Activated CD4-positive, alpha-beta T cell treated with anti-CD3 and anti-CD28 coated beads, Interleukin-2, Interleukin-6, amounts not matched to agents 100 ng/mL and 50 ng/mL, durations not matched to agents 16 hours and 8 hours (primary cell): ENCODE measurements around the gene ZNF274.
A peak's percentile ranks its signal among the peaks of the same experiment; 100 is the strongest.
"Not testable (repeated sequence)": the region's sequence is repeated elsewhere in the genome, so short reads cannot be mapped to it uniquely, and the experiment has no call there.

Experiments used
- DNase-seq: peaks from one replicate; pipeline ENCODE4 v3.0.0-alpha.2; 2020

Gene ZNF274

GRCh38 chr19:58212336-58213074 is 29.6 kb downstream of the ZNF274 start:
- DNase-seq, result no peak

DNA sequence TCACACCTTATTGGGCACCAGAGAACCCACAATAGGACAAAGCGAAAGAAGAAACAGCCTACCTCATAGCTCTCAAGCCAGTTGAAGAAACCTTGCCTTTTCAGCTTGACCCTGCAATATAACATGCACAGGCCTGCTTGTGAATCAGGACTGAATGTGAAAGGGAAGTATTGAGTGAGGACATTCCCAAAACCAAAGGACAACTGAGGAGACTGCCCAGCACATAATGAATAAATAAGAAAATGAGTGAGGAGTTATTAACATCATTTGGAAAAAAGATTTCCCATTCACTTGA is 30.2 kb downstream of the ZNF274 start:
- DNase-seq, result no peak

- DNase-seq, result no peak
Observed at GRCh38 chr19:58217069-58217481, 34.2 kb downstream of the ZNF274 start.

DNA sequence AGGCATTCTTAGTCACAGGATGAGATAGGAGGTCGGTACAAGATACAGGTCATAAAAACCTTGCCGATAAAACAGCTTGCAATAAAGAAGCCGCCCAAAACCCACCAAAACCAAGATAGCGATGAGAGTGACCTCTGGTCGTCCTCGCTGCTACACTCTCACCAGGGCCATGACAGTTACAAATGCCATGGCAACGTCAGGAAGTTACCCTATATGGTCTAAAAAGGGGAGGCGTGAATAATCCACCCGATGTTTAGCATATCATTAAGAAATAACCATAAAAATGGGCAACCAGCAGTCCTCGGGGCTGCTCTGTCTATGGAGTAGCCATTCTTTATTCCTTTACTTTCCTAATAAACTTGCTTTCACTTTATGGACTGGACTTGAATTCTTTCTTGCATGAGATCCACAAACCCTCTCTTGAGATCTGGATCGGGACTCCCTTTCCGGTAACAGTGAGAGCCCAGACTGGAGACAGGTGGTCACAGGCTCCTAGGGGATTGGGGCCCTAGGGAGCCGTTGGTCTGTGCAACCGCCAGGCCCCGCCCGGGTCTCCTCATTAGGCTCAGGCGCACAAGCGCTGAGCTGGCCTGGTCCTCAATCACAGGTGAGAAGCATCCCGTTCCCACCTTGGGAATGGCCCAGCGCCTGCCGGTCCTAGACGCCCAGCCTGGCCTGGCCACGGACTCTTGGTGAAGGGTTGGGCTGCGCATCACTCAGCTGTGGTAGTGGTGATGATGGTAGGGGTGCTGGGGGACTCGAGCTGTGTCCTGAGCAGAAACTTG is 34.9 kb downstream of the ZNF274 start:
- DNase-seq, result no peak

DNA sequence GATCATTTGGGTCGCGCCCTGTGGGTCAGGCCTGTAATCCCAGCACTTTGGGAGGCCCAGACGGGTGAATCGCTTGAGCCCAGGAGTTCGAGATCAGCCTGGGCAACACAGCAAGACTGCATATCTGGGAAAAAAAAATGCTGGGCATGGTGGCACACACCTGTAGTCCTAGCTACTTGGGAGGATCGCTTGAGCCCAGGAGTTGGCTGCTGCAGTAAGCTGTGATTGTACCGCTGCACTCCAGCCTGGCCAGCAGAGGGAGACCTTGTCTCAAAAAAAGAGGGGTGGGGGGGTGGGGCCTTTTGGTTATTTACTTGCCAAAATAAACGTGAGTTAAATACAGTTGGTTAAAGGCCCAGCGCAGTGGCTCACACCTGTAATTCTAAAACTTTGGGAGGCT is 36.0 kb downstream of the ZNF274 start:
- peak; percentile 41 for DNase-seq

DNA sequence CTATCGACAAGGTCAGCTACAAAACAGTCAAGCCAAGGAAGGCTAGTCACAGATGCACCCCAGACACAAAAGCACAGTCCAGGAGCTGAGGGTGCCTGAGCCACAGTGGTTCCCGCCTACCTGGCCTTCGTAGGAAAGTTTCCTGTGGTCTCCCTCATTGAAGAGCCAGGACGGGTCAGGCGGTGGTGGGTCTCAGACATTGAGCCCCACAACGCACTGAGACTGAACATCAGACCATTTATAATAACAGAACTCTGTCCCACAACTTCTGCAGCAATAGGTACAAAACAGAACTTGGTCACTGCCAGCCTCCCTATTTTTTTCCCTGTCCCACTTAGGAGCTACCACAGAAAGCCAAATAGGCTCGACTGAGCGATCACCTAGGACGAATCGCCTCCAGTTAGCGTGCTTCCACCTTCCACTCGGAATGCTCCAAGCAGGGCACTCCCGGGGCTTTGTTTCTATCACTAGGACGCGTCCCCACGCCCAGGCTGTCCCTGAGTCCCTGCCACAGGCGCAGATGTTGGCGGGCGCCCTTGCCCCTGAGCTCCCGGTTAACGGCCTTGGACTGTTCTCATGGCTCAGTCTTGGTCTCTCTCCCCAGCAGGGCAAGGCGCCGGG is 45.2 kb downstream of the ZNF274 start:
- DNase-seq, result no peak

DNA sequence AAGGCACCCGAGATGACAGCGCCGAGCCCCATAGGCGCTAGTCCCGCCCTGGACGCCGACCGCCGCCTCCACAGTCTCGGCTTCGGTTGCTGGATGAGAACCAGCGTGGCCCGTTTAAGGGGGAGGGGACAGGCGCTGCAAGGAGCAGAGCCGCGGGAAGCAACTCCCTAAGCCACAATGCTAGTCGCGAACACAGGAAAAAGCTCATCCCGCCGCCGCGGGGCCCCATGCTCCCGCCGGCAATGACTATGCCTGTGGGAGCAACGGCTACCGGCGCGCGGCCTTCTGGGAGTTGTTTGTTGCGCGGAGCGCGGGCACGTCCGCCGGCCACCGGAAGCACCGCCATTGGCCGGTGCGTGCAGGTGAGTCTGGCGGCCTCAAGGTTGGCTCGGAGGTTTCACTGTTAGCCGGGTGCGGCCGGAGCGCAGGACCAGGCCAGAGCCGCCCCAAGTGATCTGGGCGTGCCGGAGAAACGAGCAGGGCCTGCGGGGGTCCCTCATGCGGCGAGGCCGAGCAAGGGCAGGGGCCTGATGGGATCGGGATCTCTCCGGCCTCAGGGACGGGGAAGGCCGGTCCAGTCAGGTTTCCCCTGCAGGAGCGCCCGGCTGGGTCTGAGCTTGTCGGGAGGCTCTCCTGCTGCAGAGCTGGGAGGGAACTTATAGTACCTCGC is 45.9 kb downstream of the ZNF274 start, which contains the start of gene ZNF544:
Gene ZNF544, plus strand, starts transcription at position 330 of the 670 bp plus-strand sequence. CDS start 15,110 bp downstream, outside the sequence.
- DNase-seq, result peak; percentile 84

DNA sequence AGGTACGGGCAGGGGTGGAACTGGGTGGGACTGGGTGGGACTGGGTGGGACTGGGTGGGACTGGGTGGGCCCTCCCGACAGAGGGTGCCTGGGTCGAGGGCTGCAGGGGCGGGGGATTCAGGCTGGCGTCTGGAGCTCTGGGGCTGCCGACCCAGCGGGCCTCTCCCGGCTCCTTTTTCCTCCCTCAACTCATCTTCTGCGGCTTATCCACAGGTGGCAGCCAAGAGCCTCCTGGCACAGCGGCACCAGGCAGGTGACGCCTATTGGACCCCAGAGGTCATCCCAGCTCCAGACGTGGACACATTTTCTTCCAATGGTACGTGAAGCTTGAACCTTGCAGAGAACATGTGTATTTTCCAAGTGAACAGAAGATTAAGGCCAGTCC is 46.4 kb downstream of the ZNF274 start:
- peak; percentile 29 for DNase-seq

DNA sequence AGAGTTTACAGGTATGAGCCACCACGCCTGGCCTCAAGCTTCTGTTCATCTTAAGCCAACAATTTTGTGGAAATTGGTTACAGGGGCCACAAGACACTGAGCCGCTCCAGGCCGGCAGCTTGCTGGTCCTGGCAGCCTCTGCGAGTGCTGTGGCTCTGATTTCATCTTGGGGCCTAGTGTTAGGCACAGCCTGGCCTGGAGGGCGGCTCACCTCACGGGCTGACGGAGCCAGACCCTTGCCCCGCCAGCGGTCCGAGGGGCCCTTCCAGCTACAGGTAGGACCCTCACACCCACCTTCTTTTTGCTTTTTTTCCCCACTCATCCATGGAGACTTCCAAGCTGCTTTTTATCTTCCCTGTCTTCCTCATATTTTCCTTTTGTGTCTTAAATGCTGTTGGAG is 54.5 kb downstream of the ZNF274 start:
- no peak for DNase-seq

- DNase-seq, result no peak
Observed at GRCh38 chr19:58243351-58243750, 60.5 kb downstream of the ZNF274 start.

DNA sequence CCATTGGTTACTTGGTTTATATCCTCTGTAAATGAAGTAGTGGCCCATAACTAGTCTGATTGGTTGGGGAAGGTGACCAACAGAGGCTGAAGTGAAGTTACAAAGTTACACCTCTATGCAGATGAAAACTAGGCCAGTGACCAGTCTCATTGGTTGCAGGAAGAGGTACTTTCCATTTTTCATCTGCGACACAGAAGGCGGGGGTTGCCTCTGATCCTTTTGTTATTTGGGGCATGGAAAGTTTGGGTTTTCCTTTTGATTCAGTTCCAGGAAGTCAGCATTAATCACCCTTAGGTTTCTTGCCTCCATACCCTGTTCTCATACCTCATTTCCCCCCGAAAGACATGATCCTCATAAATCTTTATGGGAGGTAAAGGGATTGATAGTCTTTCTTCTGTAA is 66.0 kb downstream of the ZNF274 start:
- no peak for DNase-seq

- DNase-seq, result no peak
Observed at GRCh38 chr19:58252102-58252685, 69.3 kb downstream of the ZNF274 start.

GRCh38 chr19:58258259-58258658 is 75.4 kb downstream of the ZNF274 start:
- not testable (repeated sequence) for DNase-seq

- DNase-seq, result no peak
Observed at GRCh38 chr19:58261600-58261967, 78.7 kb downstream of the ZNF274 start.

GRCh38 chr19:58261968-58262921 is 79.4 kb downstream of the ZNF274 start:
- no peak for DNase-seq

- no peak for DNase-seq
Observed at GRCh38 chr19:58262922-58263296, 80.0 kb downstream of the ZNF274 start.
